HEK293 (cell line): ENCODE data around the gene IL1RAPL1.

Experiments used
- GFI1B ChIP-seq: fragments of 450-650 bp; formaldehyde crosslinking; IDR thresholded peaks from 2 replicates; pipeline ENCODE4 v1.5.1; 2016; ENCODE audit warnings: missing biosample characterization, missing genetic modification characterization
- HOXD13 ChIP-seq: sonication (generic); formaldehyde crosslinking; IDR thresholded peaks from 2 replicates; pipeline ENCODE4 v1.8.0; 2022; ENCODE audit warnings: missing genetic modification reagents, borderline replicate concordance
- SCRT2 ChIP-seq: fragments of 450-650 bp; formaldehyde crosslinking; IDR thresholded peaks from 2 replicates; pipeline ENCODE4 v1.5.1; 2016; ENCODE audit warnings: missing biosample characterization, missing genetic modification characterization
- SETDB1 ChIP-seq: IDR thresholded peaks from one replicate; pipeline ENCODE4 v1.6.1; 2017; ENCODE audit warnings: mild to moderate bottlenecking, low read length, moderate library complexity, mixed read lengths; ENCODE audit not compliant: insufficient read length
- ZBTB17 ChIP-seq: fragments of 450-650 bp; formaldehyde crosslinking; IDR thresholded peaks from 2 replicates; pipeline ENCODE4 v1.5.1; 2016; ENCODE audit warnings: missing biosample characterization, missing genetic modification characterization
- ZNF140 ChIP-seq: fragments of 450-650 bp; formaldehyde crosslinking; IDR thresholded peaks from 2 replicates; pipeline ENCODE4 v1.5.1; 2016; ENCODE audit warnings: missing biosample characterization, missing genetic modification characterization
- ZNF157 ChIP-seq: fragments of 450-650 bp; formaldehyde crosslinking; IDR thresholded peaks from 2 replicates; pipeline ENCODE4 v1.5.1; 2016; ENCODE audit warnings: missing biosample characterization, missing genetic modification characterization
- ZNF629 ChIP-seq: fragments of 450-650 bp; formaldehyde crosslinking; IDR thresholded peaks from 2 replicates; pipeline ENCODE4 v1.5.1; 2017; ENCODE audit warnings: missing biosample characterization, missing genetic modification characterization
- ZNF837 ChIP-seq: fragments of 450-650 bp; formaldehyde crosslinking; IDR thresholded peaks from 2 replicates; pipeline ENCODE4 v1.5.1; 2016; ENCODE audit warnings: missing biosample characterization, missing genetic modification characterization
- ZSCAN30 ChIP-seq: fragments of 450-650 bp; IDR thresholded peaks from 2 replicates; pipeline ENCODE4 v1.5.1; 2018; ENCODE audit warnings: missing biosample characterization, mild to moderate bottlenecking, missing genetic modification characterization, moderate library complexity
- TF ChIP-seq, protein P1 (sequence below): fragments of 450-650 bp; formaldehyde crosslinking; IDR thresholded peaks from 2 replicates; pipeline ENCODE4 v1.5.1; 2016; ENCODE audit warnings: missing biosample characterization, missing genetic modification characterization
- TF ChIP-seq, protein P2 (sequence below): fragments of 450-650 bp; formaldehyde crosslinking; IDR thresholded peaks from 2 replicates; pipeline ENCODE4 v1.5.1; 2016; ENCODE audit warnings: missing biosample characterization, missing genetic modification characterization
- TF ChIP-seq, protein P3 (sequence below): fragments of 450-650 bp; formaldehyde crosslinking; conservative IDR thresholded peaks from 2 replicates; pipeline ENCODE4 v1.5.1; 2016; ENCODE audit warnings: low read depth, missing biosample characterization, missing genetic modification characterization
- TF ChIP-seq, protein P4 (sequence below): fragments of 450-650 bp; formaldehyde crosslinking; IDR thresholded peaks from 2 replicates; pipeline ENCODE4 v1.5.1; 2016; ENCODE audit warnings: missing biosample characterization, missing genetic modification characterization

DNA sequence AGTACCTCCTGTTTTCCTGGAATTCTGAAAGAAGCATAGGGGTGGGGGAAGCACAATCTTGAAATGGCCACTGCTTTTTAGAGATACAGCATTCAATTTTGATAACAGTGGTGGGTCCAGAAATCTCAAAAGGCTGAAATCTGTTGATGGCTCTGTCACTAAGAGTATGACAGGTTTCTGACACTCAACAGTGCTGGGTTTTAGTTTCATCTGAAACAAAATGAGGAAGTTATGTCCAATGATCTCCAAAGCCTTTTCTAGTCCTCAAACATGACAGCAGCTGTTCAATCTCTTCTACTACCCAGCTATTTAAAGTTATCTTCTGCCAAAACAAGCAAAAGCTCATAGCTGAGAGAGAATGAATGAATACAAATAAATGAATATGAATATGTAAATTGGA, 110.5 kb downstream of the IL1RAPL1 start:
- no peak for TF ChIP-seq ZBTB17 (tag by site-specific recombination)
- TF ChIP-seq, protein P1, sequence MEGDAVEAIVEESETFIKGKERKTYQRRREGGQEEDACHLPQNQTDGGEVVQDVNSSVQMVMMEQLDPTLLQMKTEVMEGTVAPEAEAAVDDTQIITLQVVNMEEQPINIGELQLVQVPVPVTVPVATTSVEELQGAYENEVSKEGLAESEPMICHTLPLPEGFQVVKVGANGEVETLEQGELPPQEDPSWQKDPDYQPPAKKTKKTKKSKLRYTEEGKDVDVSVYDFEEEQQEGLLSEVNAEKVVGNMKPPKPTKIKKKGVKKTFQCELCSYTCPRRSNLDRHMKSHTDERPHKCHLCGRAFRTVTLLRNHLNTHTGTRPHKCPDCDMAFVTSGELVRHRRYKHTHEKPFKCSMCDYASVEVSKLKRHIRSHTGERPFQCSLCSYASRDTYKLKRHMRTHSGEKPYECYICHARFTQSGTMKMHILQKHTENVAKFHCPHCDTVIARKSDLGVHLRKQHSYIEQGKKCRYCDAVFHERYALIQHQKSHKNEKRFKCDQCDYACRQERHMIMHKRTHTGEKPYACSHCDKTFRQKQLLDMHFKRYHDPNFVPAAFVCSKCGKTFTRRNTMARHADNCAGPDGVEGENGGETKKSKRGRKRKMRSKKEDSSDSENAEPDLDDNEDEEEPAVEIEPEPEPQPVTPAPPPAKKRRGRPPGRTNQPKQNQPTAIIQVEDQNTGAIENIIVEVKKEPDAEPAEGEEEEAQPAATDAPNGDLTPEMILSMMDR: no peak
- TF ChIP-seq ZNF837 (tag by site-specific recombination): no peak
- no peak for TF ChIP-seq SETDB1
- TF ChIP-seq SCRT2 (tag by site-specific recombination): no peak
- TF ChIP-seq, protein P2, sequence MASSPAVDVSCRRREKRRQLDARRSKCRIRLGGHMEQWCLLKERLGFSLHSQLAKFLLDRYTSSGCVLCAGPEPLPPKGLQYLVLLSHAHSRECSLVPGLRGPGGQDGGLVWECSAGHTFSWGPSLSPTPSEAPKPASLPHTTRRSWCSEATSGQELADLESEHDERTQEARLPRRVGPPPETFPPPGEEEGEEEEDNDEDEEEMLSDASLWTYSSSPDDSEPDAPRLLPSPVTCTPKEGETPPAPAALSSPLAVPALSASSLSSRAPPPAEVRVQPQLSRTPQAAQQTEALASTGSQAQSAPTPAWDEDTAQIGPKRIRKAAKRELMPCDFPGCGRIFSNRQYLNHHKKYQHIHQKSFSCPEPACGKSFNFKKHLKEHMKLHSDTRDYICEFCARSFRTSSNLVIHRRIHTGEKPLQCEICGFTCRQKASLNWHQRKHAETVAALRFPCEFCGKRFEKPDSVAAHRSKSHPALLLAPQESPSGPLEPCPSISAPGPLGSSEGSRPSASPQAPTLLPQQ (tag by site-specific recombination): no peak
- TF ChIP-seq, protein P3, sequence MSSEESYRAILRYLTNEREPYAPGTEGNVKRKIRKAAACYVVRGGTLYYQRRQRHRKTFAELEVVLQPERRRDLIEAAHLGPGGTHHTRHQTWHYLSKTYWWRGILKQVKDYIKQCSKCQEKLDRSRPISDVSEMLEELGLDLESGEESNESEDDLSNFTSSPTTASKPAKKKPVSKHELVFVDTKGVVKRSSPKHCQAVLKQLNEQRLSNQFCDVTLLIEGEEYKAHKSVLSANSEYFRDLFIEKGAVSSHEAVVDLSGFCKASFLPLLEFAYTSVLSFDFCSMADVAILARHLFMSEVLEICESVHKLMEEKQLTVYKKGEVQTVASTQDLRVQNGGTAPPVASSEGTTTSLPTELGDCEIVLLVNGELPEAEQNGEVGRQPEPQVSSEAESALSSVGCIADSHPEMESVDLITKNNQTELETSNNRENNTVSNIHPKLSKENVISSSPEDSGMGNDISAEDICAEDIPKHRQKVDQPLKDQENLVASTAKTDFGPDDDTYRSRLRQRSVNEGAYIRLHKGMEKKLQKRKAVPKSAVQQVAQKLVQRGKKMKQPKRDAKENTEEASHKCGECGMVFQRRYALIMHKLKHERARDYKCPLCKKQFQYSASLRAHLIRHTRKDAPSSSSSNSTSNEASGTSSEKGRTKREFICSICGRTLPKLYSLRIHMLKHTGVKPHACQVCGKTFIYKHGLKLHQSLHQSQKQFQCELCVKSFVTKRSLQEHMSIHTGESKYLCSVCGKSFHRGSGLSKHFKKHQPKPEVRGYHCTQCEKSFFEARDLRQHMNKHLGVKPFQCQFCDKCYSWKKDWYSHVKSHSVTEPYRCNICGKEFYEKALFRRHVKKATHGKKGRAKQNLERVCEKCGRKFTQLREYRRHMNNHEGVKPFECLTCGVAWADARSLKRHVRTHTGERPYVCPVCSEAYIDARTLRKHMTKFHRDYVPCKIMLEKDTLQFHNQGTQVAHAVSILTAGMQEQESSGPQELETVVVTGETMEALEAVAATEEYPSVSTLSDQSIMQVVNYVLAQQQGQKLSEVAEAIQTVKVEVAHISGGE: no peak
- no peak for TF ChIP-seq ZNF140 (tag by site-specific recombination)
- no peak for TF ChIP-seq ZNF629 (tag by site-specific recombination)
- no peak for TF ChIP-seq ZNF157 (tag by site-specific recombination)
- no peak for TF ChIP-seq GFI1B (tag by site-specific recombination)
- TF ChIP-seq HOXD13 (CRISPR knock-in tag): no peak
- TF ChIP-seq, protein P4, sequence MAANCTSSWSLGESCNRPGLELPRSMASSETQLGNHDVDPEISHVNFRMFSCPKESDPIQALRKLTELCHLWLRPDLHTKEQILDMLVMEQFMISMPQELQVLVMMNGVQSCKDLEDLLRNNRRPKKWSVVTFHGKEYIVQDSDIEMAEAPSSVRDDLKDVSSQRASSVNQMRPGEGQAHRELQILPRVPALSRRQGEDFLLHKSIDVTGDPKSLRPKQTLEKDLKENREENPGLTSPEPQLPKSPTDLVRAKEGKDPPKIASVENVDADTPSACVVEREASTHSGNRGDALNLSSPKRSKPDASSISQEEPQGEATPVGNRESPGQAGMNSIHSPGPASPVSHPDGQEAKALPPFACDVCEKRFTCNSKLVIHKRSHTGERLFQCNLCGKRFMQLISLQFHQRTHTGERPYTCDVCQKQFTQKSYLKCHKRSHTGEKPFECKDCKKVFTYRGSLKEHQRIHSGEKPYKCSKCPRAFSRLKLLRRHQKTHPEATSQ (tag by site-specific recombination): no peak
- no peak for TF ChIP-seq ZSCAN30 (tag by site-specific recombination)
